Measurements from ENCODE around the gene IRF2. TPM values are rescaled to one million over a fixed set of nuclear protein-coding genes. Genes with fewer than 3 reads are reported as not detected.

Gene IRF2
- total and polyA plus RNA-seq, 9 donors: 27.8 to 68.4 (median 40.7) TPM

- intact Hi-C loops (cut with DNase I): no loop called here
- TF ChIP-seq, protein P1, sequence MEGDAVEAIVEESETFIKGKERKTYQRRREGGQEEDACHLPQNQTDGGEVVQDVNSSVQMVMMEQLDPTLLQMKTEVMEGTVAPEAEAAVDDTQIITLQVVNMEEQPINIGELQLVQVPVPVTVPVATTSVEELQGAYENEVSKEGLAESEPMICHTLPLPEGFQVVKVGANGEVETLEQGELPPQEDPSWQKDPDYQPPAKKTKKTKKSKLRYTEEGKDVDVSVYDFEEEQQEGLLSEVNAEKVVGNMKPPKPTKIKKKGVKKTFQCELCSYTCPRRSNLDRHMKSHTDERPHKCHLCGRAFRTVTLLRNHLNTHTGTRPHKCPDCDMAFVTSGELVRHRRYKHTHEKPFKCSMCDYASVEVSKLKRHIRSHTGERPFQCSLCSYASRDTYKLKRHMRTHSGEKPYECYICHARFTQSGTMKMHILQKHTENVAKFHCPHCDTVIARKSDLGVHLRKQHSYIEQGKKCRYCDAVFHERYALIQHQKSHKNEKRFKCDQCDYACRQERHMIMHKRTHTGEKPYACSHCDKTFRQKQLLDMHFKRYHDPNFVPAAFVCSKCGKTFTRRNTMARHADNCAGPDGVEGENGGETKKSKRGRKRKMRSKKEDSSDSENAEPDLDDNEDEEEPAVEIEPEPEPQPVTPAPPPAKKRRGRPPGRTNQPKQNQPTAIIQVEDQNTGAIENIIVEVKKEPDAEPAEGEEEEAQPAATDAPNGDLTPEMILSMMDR (IDR thresholded peaks at IDR 0.05): no peak
- no peak for TF ChIP-seq POLR2A (IDR thresholded peaks at IDR 0.05)
- DNase-seq: no peak
- Histone ChIP-seq H3K4me3 (no peak overlapping the region), H3K27ac (no peak overlapping the region), H3K4me1 (ENCODE audit: insufficient read depth) (peaks cover 22% of the 10 kb centered on the region), H3K36me3 (no peaks in the 10 kb centered on the region), H3K9me3 (no peaks in the 10 kb centered on the region), H3K27me3 (no peaks in the 10 kb centered on the region)
- 63 to 72% (median 65%) methylated on average over 4 of the region's 4 CpGs for WGBS, 3 donors
Measured at GRCh38 chr4:184439386-184439785, 35.0 kb downstream of the IRF2 start.

GRCh38 chr4:184438375-184438774 lies 36.0 kb downstream of the IRF2 start:
- WGBS, 3 donors: 84 to 85% (median 85%) methylated on average over 9 of the region's 9 CpGs
- Histone ChIP-seq H3K36me3 (no peaks in the 10 kb centered on the region), H3K27ac (no peak overlapping the region), H3K27me3 (no peaks in the 10 kb centered on the region), H3K4me1 (ENCODE audit: insufficient read depth) (peaks cover 22% of the 10 kb centered on the region), H3K9me3 (no peaks in the 10 kb centered on the region), H3K4me3 (no peak overlapping the region)
- intact Hi-C loops (cut with DNase I): no loop called here
- TF ChIP-seq POLR2A (IDR thresholded peaks at IDR 0.05): no peak
- TF ChIP-seq, protein P1 (IDR thresholded peaks at IDR 0.05): no peak
- TF ChIP-seq EP300 (IDR thresholded peaks at IDR 0.05): no peak
- no peak for DNase-seq

- TF ChIP-seq, protein P1 (IDR thresholded peaks at IDR 0.05): no peak
- TF ChIP-seq EP300 (IDR thresholded peaks at IDR 0.05): no peak
- TF ChIP-seq POLR2A (IDR thresholded peaks at IDR 0.05): no peak
- Histone ChIP-seq H3K4me3 (no peak overlapping the region), H3K27me3 (no peaks in the 10 kb centered on the region), H3K9me3 (no peaks in the 10 kb centered on the region), H3K27ac (no peak overlapping the region), H3K4me1 (ENCODE audit: insufficient read depth) (peaks cover 22% of the 10 kb centered on the region), H3K36me3 (no peaks in the 10 kb centered on the region)
- intact Hi-C loops (cut with DNase I): no loop called here
- DNase-seq: no peak
- WGBS, 3 donors: 76 to 82% (median 80%) methylated on average over 11 of the region's 11 CpGs
Measured at GRCh38 chr4:184437565-184438265, 36.6 kb downstream of the IRF2 start.

GRCh38 chr4:184434501-184435066 lies 39.8 kb downstream of the IRF2 start:
- Histone ChIP-seq H3K9me3 (no peaks in the 10 kb centered on the region), H3K4me3 (no peak overlapping the region), H3K27me3 (no peaks in the 10 kb centered on the region), H3K36me3 (no peaks in the 10 kb centered on the region), H3K4me1 (ENCODE audit: insufficient read depth) (peaks cover 8% of the 10 kb centered on the region), H3K27ac (no peak overlapping the region)
- no peak for DNase-seq
- 83 to 92% (median 84%) methylated on average over 6 of the region's 6 CpGs for WGBS, 3 donors
- intact Hi-C loops (cut with DNase I): no loop called here
- TF ChIP-seq POLR2A (IDR thresholded peaks at IDR 0.05): no peak
- no peak for TF ChIP-seq EP300 (IDR thresholded peaks at IDR 0.05)
- TF ChIP-seq, protein P1 (IDR thresholded peaks at IDR 0.05): no peak

Measured in ovary (tissue), 9 donors.